Activated T-helper 17 cell treated with anti-CD3 and anti-CD28 coated beads, Interleukin-2, amount 50 U/mL, for 72 hours (primary cell): Measurements from ENCODE around the gene ZNF33A. TPM values are rescaled to one million over a fixed set of nuclear protein-coding genes. Genes with fewer than 3 reads are reported as not detected.
A peak's percentile ranks its signal among the peaks of the same experiment; 100 is the strongest.
"Not testable (repeated sequence)": the region's sequence is repeated elsewhere in the genome, so short reads cannot be mapped to it uniquely, and the experiment has no call there.

Experiments used
- ATAC-seq: fragments of 150-1000 bp; cut with Tn5 transposase; replicated peaks from 2 replicates; pipeline ENCODE4 v1.10.0; 2021; ENCODE audit warnings: mild to moderate bottlenecking, moderate library complexity
- H3K27ac Mint-ChIP-seq: one replicate; pipeline ENCODE4 v1.8.0; 2022; ENCODE audit warnings: mixed read lengths
- H3K27me3 Mint-ChIP-seq: one replicate; pipeline ENCODE4 v1.8.0; 2022; ENCODE audit warnings: mixed read lengths
- H3K36me3 Mint-ChIP-seq: one replicate; pipeline ENCODE4 v1.8.0; 2022; ENCODE audit warnings: low read depth, mild to moderate bottlenecking, mixed read lengths
- H3K4me1 Mint-ChIP-seq: one replicate; pipeline ENCODE4 v1.8.0; 2022; ENCODE audit warnings: mixed read lengths
- H3K4me3 Mint-ChIP-seq: one replicate; pipeline ENCODE4 v1.8.0; 2022; ENCODE audit warnings: mild to moderate bottlenecking, mixed read lengths
- H3K9me3 Mint-ChIP-seq: one replicate; pipeline ENCODE4 v1.8.0; 2022; ENCODE audit warnings: mixed read lengths
- total RNA-seq, 2 donors: library from RNA; stranded (reverse); gene quantifications; one replicate each; pipeline ENCODE4 v1.2.3, GENCODE V29; 2022

ZNF33A gene
- total RNA-seq, 2 donors from 2014 or later, result 26.6 to 33.1 TPM

DNA sequence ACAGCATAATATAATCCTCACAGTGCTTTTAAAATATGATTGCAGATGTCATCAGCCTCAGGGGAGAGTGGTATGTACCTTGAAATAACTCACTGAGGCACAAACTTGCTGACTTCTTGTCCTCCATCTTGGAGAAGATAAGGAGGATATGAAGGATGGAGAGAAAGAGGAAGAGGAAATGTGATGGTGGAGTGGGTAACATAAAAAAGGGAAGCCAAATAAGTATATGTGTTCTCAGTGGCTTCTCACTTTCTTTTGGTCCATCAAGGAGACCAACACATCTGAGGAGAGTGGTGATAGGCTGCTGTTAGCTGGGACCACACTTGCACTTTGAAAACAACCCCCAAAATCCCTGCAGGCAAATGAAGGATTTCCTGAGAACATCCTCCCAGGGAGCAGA lies 62.1 kb downstream of the ZNF33A start:
- peaks cover 8% of the 10 kb centered on the region for H3K4me1 Mint-ChIP-seq
- no peak overlapping the region for H3K4me3 Mint-ChIP-seq
- H3K36me3 Mint-ChIP-seq, result no peaks in the 10 kb centered on the region
- peaks cover 11% of the 10 kb centered on the region for H3K9me3 Mint-ChIP-seq
- H3K27ac Mint-ChIP-seq, result no peak overlapping the region
- no peak for ATAC-seq
- H3K27me3 Mint-ChIP-seq, result peaks cover 5% of the 10 kb centered on the region

DNA sequence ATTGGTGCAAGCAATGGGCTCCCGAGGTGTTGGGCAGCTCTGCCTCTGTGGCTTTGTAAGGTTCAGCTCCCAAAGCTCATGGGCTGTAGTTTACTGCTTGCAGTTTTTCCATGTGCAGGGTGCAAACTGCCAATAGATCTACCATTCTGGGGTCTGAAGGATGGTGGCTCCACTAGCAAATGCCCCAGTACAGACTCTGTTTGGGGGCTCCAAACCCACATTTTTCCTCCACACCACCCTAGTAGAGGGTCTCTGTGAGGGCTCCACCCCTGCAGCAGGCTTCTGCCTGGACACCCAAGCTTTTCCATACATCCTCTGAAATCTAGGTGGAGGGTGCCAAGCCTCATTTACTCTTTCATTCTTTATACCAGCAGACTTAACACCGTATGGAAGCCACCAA lies 66.2 kb downstream of the ZNF33A start:
- no peak for ATAC-seq

DNA sequence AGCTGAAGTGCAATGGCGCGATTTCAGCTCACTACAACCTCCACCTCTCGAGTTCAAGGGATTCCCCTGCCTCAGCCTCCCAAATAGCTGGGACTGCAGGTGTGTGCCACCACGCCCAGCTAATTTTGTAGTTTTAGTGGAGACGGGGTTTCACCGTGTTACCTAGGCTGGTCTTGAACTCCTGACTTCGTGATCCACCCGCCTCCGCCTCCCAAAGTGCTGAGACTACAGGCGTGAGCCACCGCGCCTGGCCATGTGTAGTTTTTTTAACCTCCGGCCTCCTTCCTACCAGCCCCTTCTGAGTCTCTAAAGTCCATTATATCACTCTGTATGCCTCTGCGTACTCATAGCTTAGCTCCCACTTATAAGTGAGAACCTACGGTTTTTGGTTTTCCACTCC lies 82.8 kb downstream of the ZNF33A start:
- ATAC-seq, H3K27me3 Mint-ChIP-seq, H3K9me3 Mint-ChIP-seq: not testable (repeated sequence)
- peaks cover 45% of the 10 kb centered on the region for H3K36me3 Mint-ChIP-seq
- peaks cover 15% of the 10 kb centered on the region for H3K4me1 Mint-ChIP-seq
- H3K4me3 Mint-ChIP-seq, result peak overlapping the region; percentile 97
- H3K27ac Mint-ChIP-seq, result peak overlapping the region; percentile 91

More for the DNA sequence above, 66.2 kb downstream of the ZNF33A start:
- H3K36me3 Mint-ChIP-seq, result no peaks in the 10 kb centered on the region
- no peak overlapping the region for H3K27ac Mint-ChIP-seq
- H3K9me3 Mint-ChIP-seq, result peaks cover 15% of the 10 kb centered on the region
- H3K27me3 Mint-ChIP-seq, result peaks cover 3% of the 10 kb centered on the region
- no peaks in the 10 kb centered on the region for H3K4me1 Mint-ChIP-seq
- H3K4me3 Mint-ChIP-seq, result no peak overlapping the region

DNA sequence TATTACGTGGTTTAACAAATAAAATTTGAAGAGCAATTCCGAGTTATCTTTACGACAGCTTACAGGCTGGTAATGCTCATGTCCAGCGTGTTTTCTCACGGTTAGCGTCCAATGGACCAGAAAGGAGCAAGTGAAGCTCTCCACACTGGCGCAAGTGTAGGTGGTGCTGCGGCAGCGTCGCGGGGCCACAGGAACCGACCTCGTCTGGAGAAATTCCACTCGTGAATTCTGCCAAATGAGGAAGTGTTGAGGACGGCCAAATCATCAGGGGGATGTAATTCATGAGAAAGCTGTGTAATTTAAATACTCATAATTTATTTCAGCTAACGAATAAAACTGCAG lies 83.3 kb downstream of the ZNF33A start:
- peak; percentile 9 for ATAC-seq
- Mint-ChIP-seq H3K27ac (peak overlapping the region; percentile 91), H3K27me3 (no peaks in the 10 kb centered on the region)

DNA sequence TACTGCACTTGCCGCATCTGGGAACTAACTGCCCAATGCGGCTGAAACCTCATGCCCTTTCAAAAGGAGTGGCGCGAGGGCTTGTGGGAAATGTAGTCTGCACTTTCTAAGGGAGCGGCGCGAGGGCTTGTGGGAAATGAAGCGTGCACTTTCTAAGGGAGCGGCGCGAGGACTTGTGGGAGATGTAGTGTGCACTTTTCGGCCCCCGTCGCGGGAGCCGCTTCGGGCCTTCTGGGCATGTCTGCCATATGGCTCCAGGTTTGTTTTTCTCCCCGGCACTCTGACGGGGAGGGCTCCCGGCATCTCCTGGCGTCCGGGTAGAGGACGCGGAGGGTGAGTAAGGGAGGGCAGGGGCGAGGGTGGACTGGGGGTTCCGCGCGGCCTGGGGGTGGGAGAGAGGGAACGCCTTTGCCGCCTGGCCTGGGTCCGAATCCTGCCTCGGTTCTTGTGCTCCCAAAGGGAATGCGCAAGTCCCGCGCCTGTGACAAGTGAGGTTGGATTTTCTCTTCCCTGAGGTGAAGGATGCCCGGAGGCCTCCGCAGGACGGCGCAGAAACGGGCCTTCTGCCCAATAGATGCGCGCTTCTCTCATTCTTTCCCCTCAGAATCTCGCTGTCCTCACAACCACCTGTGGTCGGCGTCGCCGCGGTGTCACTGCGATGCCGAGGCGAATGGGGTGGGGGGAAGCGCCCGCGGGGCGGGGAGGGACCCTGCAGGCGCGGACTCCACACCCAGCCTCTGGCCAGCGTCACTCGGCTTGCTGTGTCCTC lies 83.9 kb downstream of the ZNF33A start, which contains the start of gene ZNF37A:
TSS of gene ZNF37A (plus strand) at position 180 of the 769 bp plus-strand sequence. CDS start 2,281 bp downstream, outside the sequence.
- Mint-ChIP-seq H3K27ac (peak within 1 kb of the TSS; percentile 91), H3K4me3 (peak within 1 kb of the TSS; percentile 97), H3K36me3 (peaks cover 55% of the 10 kb centered on the region), H3K9me3 (no peaks in the 10 kb centered on the region), H3K27me3 (no peaks in the 10 kb centered on the region), H3K4me1 (peaks cover 15% of the 10 kb centered on the region)
- peak; percentile 98 for ATAC-seq

More for the DNA sequence above, 83.3 kb downstream of the ZNF33A start:
- Mint-ChIP-seq H3K4me1 (peaks cover 15% of the 10 kb centered on the region), H3K4me3 (peak overlapping the region; percentile 97), H3K36me3 (peaks cover 50% of the 10 kb centered on the region), H3K9me3 (no peaks in the 10 kb centered on the region)

DNA sequence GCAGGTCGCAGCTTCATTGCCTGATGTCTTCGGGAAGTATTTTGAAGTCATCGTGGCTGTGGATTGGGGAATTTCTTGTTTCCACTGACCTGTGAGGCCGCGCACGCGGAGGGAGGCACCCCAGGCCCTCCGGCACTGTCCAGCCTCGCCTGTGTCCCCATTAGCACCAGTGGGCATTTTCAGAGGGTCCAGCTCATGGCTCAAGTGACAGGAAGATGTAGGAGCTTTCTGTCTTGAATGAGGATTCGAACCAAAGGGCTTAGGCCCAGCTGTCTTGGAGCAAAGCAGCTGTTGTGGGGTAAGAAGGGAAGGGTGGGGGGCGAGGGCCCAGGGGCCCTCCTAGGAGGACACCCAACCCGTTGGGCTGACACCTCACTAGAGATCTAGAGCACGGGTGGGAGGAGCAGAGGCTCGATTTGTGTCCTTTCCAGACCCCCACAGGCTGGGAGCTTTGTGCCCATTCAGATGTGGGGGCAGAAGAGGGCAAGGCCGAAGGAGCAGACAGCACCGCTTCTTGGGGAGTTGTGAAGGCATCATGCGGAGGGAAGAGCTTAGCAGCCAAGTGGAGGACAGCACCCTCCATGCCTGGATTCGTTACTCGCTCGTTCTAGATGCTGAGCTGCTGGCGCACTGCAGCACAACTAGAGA lies 84.6 kb downstream of the ZNF33A start:
- Mint-ChIP-seq H3K4me3 (peak overlapping the region; percentile 97), H3K4me1 (peaks cover 15% of the 10 kb centered on the region), H3K27me3 (no peaks in the 10 kb centered on the region), H3K9me3 (peaks cover 4% of the 10 kb centered on the region), H3K36me3 (peaks cover 62% of the 10 kb centered on the region), H3K27ac (peak overlapping the region; percentile 91)
- ATAC-seq, result no peak

DNA sequence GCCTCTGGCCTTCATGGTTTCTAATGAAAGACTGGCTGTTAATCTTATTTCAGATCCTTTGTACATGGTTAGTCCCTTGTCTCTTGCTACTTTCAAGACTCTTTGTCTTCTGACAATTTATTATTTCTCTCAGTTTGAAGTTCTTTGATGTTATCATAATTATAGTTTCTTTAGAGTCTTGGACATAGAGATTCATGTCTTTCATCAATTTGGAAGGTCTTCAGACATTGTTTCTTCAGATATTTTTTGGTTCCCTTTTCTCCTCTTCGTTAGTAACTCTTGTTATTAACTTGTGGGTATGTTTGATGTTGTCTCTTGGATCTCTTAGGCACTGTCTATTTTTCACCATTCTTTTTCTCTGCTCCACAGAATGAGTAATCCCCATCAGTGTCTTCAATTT lies 92.4 kb downstream of the ZNF33A start:
- Mint-ChIP-seq H3K4me1 (peaks cover 2% of the 10 kb centered on the region), H3K27ac (no peak overlapping the region), H3K4me3 (no peak overlapping the region), H3K27me3 (no peaks in the 10 kb centered on the region), H3K36me3 (peaks cover 98% of the 10 kb centered on the region), H3K9me3 (peaks cover 35% of the 10 kb centered on the region)
- ATAC-seq, result no peak

DNA sequence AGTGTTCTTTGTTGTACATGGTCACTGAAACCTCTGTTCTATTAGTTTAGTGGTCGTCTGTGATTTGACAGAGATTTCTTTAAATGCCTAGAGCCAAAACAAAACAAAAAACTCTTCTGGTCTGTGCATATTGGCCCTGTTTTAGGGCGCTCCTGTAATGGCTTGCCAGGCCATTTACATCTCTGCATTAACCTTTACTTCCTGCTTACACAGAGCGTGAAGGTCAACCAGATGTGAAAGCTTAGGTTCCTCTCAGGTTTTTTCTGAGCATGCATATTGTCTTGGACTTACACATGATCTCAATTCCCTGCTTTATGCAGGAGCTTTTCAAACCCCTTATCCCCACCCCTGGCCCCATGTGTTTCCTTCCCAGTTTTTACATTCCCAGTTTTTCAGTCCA lies 93.3 kb downstream of the ZNF33A start:
- H3K27ac Mint-ChIP-seq, result no peak overlapping the region
- no peaks in the 10 kb centered on the region for H3K27me3 Mint-ChIP-seq
- no peak for ATAC-seq

DNA sequence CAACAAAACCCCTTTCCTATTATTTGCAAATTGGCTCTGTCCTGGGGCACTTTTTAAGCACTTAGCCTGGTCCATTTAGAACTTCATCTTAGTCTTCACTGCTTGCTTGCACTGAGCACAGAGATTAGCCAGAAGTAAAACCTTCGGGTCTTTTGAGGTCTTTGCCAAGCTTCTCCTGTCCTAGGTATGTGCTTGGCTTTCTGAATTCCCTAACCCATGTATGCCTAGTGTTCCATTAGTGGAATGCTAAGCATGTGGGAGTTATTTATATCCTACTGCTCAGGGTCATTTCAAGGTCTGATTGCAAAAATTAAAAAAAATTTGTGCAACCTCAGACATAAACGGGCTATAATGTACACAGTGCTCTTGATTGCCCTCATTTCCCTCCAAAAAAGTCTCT lies 101.7 kb downstream of the ZNF33A start:
- H3K4me3 Mint-ChIP-seq, result no peak overlapping the region
- no peak overlapping the region for H3K27ac Mint-ChIP-seq
- no peaks in the 10 kb centered on the region for H3K27me3 Mint-ChIP-seq
- peaks cover 24% of the 10 kb centered on the region for H3K9me3 Mint-ChIP-seq
- no peaks in the 10 kb centered on the region for H3K4me1 Mint-ChIP-seq
- H3K36me3 Mint-ChIP-seq, result peaks cover 85% of the 10 kb centered on the region
- no peak for ATAC-seq

More for the DNA sequence above, 93.3 kb downstream of the ZNF33A start:
- peaks cover 41% of the 10 kb centered on the region for H3K9me3 Mint-ChIP-seq
- peaks cover 98% of the 10 kb centered on the region for H3K36me3 Mint-ChIP-seq
- H3K4me1 Mint-ChIP-seq, result no peaks in the 10 kb centered on the region
- no peak overlapping the region for H3K4me3 Mint-ChIP-seq

Other genes with a start within 250 kb of the ZNF33A start
- 10 to 100 TPM in 1 of 2 donors, 1 to 10 TPM in 1; 8.4 to 18.0 TPM for gene ZNF248, start 153.1 kb upstream of the ZNF33A start, total RNA-seq
- gene ZNF25, start 34.0 kb upstream of the ZNF33A start, total RNA-seq, result 1 to 10 TPM; 5.7 to 9.5 TPM
- gene ZNF37A, start 83.7 kb downstream of the ZNF33A start, total RNA-seq, result 10 to 100 TPM; 27.8 to 53.4 TPM